Globus pallidus (tissue), 1 donor: ENCODE measurements around the gene SLC4A8.

Experiments
- DNase-seq: peaks from one replicate; pipeline ENCODE4 v3.0.0-alpha.2; 2015; ENCODE audit warnings: low spot score

The SLC4A8 gene

GRCh38 chr12:51395283-51396230 is 29.1 kb upstream of the SLC4A8 start:
- no peak for DNase-seq

GRCh38 chr12:51397670-51398069 is 27.0 kb upstream of the SLC4A8 start:
- DNase-seq, result no peak

GRCh38 chr12:51399891-51400290 is 24.7 kb upstream of the SLC4A8 start:
- no peak for DNase-seq

- no peak for DNase-seq
Observed at GRCh38 chr12:51401020-51401419, 23.6 kb upstream of the SLC4A8 start.

GRCh38 chr12:51401486-51401885 is 23.1 kb upstream of the SLC4A8 start:
- DNase-seq, result no peak

GRCh38 chr12:51401900-51402299 is 22.7 kb upstream of the SLC4A8 start:
- no peak for DNase-seq

- no peak for DNase-seq
Observed at GRCh38 chr12:51403159-51403558, 21.5 kb upstream of the SLC4A8 start.

GRCh38 chr12:51403681-51404136 is 20.9 kb upstream of the SLC4A8 start:
- DNase-seq, result no peak

- DNase-seq, result no peak
Observed at GRCh38 chr12:51404627-51405026, 20.0 kb upstream of the SLC4A8 start.

- DNase-seq, result no peak
Observed at GRCh38 chr12:51405801-51406207, 18.8 kb upstream of the SLC4A8 start.

- no peak for DNase-seq
Observed at GRCh38 chr12:51406290-51406689, 18.3 kb upstream of the SLC4A8 start.

GRCh38 chr12:51406859-51407258 is 17.8 kb upstream of the SLC4A8 start:
- no peak for DNase-seq

- DNase-seq, result no peak
Observed at GRCh38 chr12:51407604-51408003, 17.0 kb upstream of the SLC4A8 start.

GRCh38 chr12:51409846-51410245 is 14.8 kb upstream of the SLC4A8 start:
- DNase-seq, result no peak

GRCh38 chr12:51413149-51413548 is 11.5 kb upstream of the SLC4A8 start:
- DNase-seq, result no peak

GRCh38 chr12:51413791-51414190 is 10.8 kb upstream of the SLC4A8 start:
- no peak for DNase-seq

- DNase-seq, result no peak
Observed at GRCh38 chr12:51415931-51416330, 8.7 kb upstream of the SLC4A8 start.

GRCh38 chr12:51417826-51418225 is 6.8 kb upstream of the SLC4A8 start:
- no peak for DNase-seq

GRCh38 chr12:51419425-51420193 is 5.0 kb upstream of the SLC4A8 start:
- DNase-seq, result no peak

- peak; percentile 86 for DNase-seq
Observed at GRCh38 chr12:51421266-51421884, 3.3 kb upstream of the SLC4A8 start.

- DNase-seq, result no peak
Observed at GRCh38 chr12:51424094-51424661, 453 bp upstream of the SLC4A8 start.

- no peak for DNase-seq
Observed at GRCh38 chr12:51428256-51428655, 3.6 kb downstream of the SLC4A8 start.
